ENCODE results near the gene XCL1. TPM values are rescaled to one million over a fixed set of nuclear protein-coding genes. Genes with fewer than 3 reads are reported as not detected.

The XCL1 gene
- total and polyA plus RNA-seq, 10 donors = 0.51 to 3.6 (median 1.4) TPM

DNA sequence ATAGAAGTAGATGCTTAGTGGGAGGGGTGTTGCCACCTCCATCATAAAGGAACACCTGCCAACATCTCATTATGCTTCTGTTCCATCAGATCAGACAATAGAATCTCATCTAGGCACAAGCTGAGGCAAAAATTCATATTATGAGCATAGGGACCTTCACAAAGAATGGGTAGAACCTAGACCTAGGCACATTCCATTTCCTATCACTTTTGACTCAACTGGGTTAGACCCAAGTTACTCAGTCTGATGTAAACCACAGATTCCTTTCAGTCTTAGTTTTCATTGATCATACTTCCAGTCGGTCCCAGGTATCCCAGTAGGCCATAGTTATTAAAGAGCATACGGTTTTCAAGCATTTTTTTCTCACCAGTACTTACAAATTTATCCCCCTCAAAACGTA lies 21.7 kb downstream of the XCL1 start:
- no peaks in the 10 kb centered on the region for H3K4me1 ChIP-seq
- WGBS, 5 donors = 63 to 89% (median 81%) methylated on average over 3 of the region's 3 CpGs
- no peak for DNase-seq

DNA sequence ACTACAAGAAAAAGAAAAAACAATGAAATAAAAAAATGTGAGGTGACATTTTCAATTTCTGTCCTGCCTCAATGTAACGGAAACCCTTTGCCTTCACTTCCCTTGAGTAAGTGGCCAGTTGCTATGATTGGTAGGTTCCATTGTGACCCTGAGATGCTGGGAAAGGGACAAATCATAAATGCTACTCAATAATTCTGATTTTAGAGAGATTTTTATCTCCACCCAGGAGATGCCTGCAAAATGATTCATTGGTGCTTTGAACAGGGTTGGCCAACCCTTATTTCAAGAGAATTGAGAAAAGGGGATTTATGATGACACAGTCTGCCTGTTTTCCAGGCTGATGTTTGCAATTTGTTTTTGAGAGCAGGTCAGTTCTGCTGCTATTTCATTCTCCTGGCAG lies 22.5 kb downstream of the XCL1 start:
- Histone ChIP-seq H3K4me1 (no peaks in the 10 kb centered on the region), H3K27ac (no peak overlapping the region), H3K27me3 (replicated peaks in 1 of 7) (no peaks in the 10 kb centered on the region), H3K9me3 (peaks cover 0 to 10% (median 2%) of the 10 kb centered on the region in 8 donors), H3K4me3 (no peak overlapping the region), H3K36me3 (no peaks in the 10 kb centered on the region)
- intact Hi-C loops (cut with DNase I; ENCODE audit: low total_unique reads) = no loop called here
- 90 to 100% (median 93%) methylated on average over 1 of the region's 1 CpG for WGBS, 5 donors
- DNase-seq = no peak
- TF ChIP-seq POLR2A (IDR thresholded peaks at IDR 0.05) (no peak), POLR2AphosphoS5 (IDR thresholded peaks at IDR 0.05) (no peak)
- TF ChIP-seq, protein P1, sequence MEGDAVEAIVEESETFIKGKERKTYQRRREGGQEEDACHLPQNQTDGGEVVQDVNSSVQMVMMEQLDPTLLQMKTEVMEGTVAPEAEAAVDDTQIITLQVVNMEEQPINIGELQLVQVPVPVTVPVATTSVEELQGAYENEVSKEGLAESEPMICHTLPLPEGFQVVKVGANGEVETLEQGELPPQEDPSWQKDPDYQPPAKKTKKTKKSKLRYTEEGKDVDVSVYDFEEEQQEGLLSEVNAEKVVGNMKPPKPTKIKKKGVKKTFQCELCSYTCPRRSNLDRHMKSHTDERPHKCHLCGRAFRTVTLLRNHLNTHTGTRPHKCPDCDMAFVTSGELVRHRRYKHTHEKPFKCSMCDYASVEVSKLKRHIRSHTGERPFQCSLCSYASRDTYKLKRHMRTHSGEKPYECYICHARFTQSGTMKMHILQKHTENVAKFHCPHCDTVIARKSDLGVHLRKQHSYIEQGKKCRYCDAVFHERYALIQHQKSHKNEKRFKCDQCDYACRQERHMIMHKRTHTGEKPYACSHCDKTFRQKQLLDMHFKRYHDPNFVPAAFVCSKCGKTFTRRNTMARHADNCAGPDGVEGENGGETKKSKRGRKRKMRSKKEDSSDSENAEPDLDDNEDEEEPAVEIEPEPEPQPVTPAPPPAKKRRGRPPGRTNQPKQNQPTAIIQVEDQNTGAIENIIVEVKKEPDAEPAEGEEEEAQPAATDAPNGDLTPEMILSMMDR (IDR thresholded peaks at IDR 0.05 in 8 of 11, conservative IDR thresholded peaks at IDR 0.05 in 3 of 11) = no peak

More for the DNA sequence above, 21.7 kb downstream of the XCL1 start:
- H3K4me3 ChIP-seq = no peak overlapping the region
- TF ChIP-seq, protein P1 (IDR thresholded peaks at IDR 0.05 in 8 of 11, conservative IDR thresholded peaks at IDR 0.05 in 3 of 11) = no peak
- no peak for TF ChIP-seq POLR2A (IDR thresholded peaks at IDR 0.05)
- TF ChIP-seq POLR2AphosphoS5 (IDR thresholded peaks at IDR 0.05) = no peak
- H3K9me3 ChIP-seq = peaks cover 0 to 10% (median 2%) of the 10 kb centered on the region in 8 donors
- no peak overlapping the region for H3K27ac ChIP-seq
- H3K36me3 ChIP-seq = no peaks in the 10 kb centered on the region
- H3K27me3 ChIP-seq (replicated peaks in 1 of 7) = no peaks in the 10 kb centered on the region
- intact Hi-C loops (cut with DNase I; ENCODE audit: low total_unique reads) = no loop called here

DNA sequence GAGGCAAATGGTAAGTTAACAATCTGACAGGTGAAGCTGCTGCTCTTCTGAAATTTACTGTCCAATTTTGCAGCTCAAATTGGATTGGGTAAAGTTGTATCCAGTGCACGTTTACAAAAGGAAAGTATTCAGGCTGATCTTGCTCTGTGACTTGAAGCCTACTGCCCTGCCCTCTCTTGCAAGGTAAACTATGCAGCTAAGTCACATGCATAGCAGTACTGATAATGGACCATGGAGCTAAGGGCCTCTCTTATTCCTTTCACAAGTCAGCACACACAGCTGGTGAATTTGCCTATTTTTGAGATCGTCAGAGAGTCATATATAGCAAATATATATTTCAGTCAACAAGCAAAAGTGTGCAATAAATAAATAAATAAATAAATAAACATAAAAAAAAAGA lies 23.2 kb downstream of the XCL1 start:
- Histone ChIP-seq H3K27ac (no peak overlapping the region), H3K4me3 (no peak overlapping the region), H3K4me1 (no peaks in the 10 kb centered on the region), H3K36me3 (no peaks in the 10 kb centered on the region), H3K9me3 (peaks cover 0 to 10% (median 2%) of the 10 kb centered on the region in 8 donors), H3K27me3 (replicated peaks in 1 of 7) (no peaks in the 10 kb centered on the region)
- WGBS, 5 donors = 67 to 81% (median 75%) methylated on average over 2 of the region's 2 CpGs
- no peak for DNase-seq
- intact Hi-C loops (cut with DNase I; ENCODE audit: low total_unique reads) = loop anchor here (5.0 kb wide), 1 partner anchor 748 kb away; no protein-coding TSS in a partner anchor
- TF ChIP-seq, protein P1 (IDR thresholded peaks at IDR 0.05 in 8 of 11, conservative IDR thresholded peaks at IDR 0.05 in 3 of 11) = no peak
- TF ChIP-seq POLR2AphosphoS5 (IDR thresholded peaks at IDR 0.05) (no peak), POLR2A (IDR thresholded peaks at IDR 0.05) (no peak)

DNA sequence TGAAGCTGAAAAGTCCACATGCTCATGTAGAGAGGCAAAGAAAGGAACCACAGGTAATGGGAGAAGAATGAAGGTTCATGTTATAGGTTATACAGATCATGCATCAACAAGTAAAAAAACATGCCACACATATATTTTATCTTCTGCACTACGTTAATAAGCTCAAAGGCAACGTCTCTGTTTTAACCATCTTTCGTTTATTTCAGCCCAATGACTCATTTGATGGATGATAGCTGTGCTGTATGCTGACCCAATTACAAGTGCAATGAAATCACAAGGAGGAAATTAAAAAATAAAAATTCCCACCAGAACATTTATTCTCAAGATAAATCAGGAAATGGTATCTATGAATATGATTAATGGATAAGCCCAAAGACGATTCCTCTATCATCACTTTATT lies 24.6 kb downstream of the XCL1 start:
- H3K27ac ChIP-seq = no peak overlapping the region
- 80 to 89% (median 85%) methylated on average over 4 of the region's 4 CpGs for WGBS, 5 donors
- DNase-seq = no peak
- no peaks in the 10 kb centered on the region for H3K4me1 ChIP-seq
- H3K36me3 ChIP-seq = no peaks in the 10 kb centered on the region
- H3K4me3 ChIP-seq = no peak overlapping the region
- no peaks in the 10 kb centered on the region for H3K27me3 ChIP-seq (replicated peaks in 1 of 7)
- peaks cover 0 to 7% (median under 1%) of the 10 kb centered on the region in 8 donors for H3K9me3 ChIP-seq
- intact Hi-C loops (cut with DNase I; ENCODE audit: low total_unique reads) = loop anchor here (5.0 kb wide), 1 partner anchor 746 kb away; no protein-coding TSS in a partner anchor
- TF ChIP-seq, protein P1 (IDR thresholded peaks at IDR 0.05 in 8 of 11, conservative IDR thresholded peaks at IDR 0.05 in 3 of 11) = no peak
- no peak for TF ChIP-seq POLR2AphosphoS5 (IDR thresholded peaks at IDR 0.05)
- TF ChIP-seq POLR2A (IDR thresholded peaks at IDR 0.05) = no peak
